Common myeloid progenitor, CD34-positive (primary cell): Measurements from ENCODE around the gene B4GALT3.

Source experiments
- CTCF ChIA-PET: fragments of 350-600 bp; sonication (Branson Sonifier 250); formaldehyde crosslinking; loops from one replicate; lab custom pipeline; 2021; ENCODE audit warnings: antibody characterized with exemption; lab: Charles Lee
- POLR2A ChIA-PET: fragments of 350-600 bp; sonication (Branson Sonifier 250); formaldehyde crosslinking; loops from one replicate; lab custom pipeline; 2021; ENCODE audit warnings: antibody characterized with exemption; lab: Charles Lee
- DNase-seq, 3 donors: peaks; one replicate each; pipeline versions ENCODE4 v3.0.0 to v3.0.0-alpha.2; 2013
- H3K27ac ChIP-seq, 2 experiments: 1 replicate in 1 of 2; 2 replicates in 1 of 2; pipeline ENCODE4 v1.7.0; 2013; ENCODE audit warnings: inconsistent platforms in 2 of 2, low read length in 2 of 2, mild to moderate bottlenecking in 2 of 2, low read depth in 1 of 2, moderate library complexity in 1 of 2; ENCODE audit not compliant: severe bottlenecking in 2 of 2, insufficient read depth in 1 of 2, poor library complexity in 1 of 2
- H3K27me3 ChIP-seq, 5 experiments: replicated peaks in 2 of 5; 1 replicate in 3 of 5; 2 replicates in 2 of 5; pipeline versions ENCODE4 v1.6.1 to v1.7.0; 2013; ENCODE audit warnings: low read length in 4 of 5, mild to moderate bottlenecking in 2 of 5, moderate library complexity in 2 of 5, inconsistent platforms in 1 of 5; ENCODE audit not compliant: insufficient read depth in 5 of 5, control insufficient read depth in 4 of 5
- H3K36me3 ChIP-seq, 4 experiments: 1 replicate in 2 of 4; 2 replicates in 2 of 4; pipeline versions ENCODE4 v1.6.1 to v1.7.0; 2013; ENCODE audit warnings: low read length in 3 of 4, control low read depth in 1 of 4, mild to moderate bottlenecking in 1 of 4; ENCODE audit not compliant: control insufficient read depth in 4 of 4, insufficient read depth in 4 of 4
- H3K4me1 ChIP-seq, 4 experiments: 1 replicate in 3 of 4; 2 replicates in 1 of 4; pipeline versions ENCODE4 v1.6.1 to v1.7.1; 2013; ENCODE audit warnings: low read length in 3 of 4, mild to moderate bottlenecking in 3 of 4, control low read depth in 1 of 4, inconsistent platforms in 1 of 4, moderate library complexity in 1 of 4; ENCODE audit not compliant: control insufficient read depth in 4 of 4, insufficient read depth in 4 of 4; ENCODE audit errors: control extremely low read depth in 1 of 4
- H3K4me3 ChIP-seq, 7 experiments: 1 replicate in 4 of 7; 2 replicates in 3 of 7; pipeline versions ENCODE4 v1.5.1 to v1.7.0; 2013; ENCODE audit warnings: mild to moderate bottlenecking in 7 of 7, low read length in 6 of 7, moderate library complexity in 6 of 7, inconsistent platforms in 2 of 7, low read depth in 2 of 7, control low read depth in 1 of 7; ENCODE audit not compliant: insufficient read depth in 4 of 7, control insufficient read depth in 1 of 7; ENCODE audit errors: extremely low read depth in 1 of 7
- H3K9me3 ChIP-seq, 5 experiments: 1 replicate in 4 of 5; 2 replicates in 1 of 5; pipeline versions ENCODE4 v1.6.1 to v1.7.1; 2013; ENCODE audit warnings: low read length in 4 of 5, mild to moderate bottlenecking in 2 of 5, inconsistent platforms in 1 of 5, low read depth in 1 of 5, moderate library complexity in 1 of 5; ENCODE audit not compliant: control insufficient read depth in 4 of 5, insufficient read depth in 2 of 5; ENCODE audit errors: control extremely low read depth in 1 of 5
- WGBS: methylation state at CpG from one replicate; pipeline ENCODE4 v1.1.5; 2013; ENCODE audit not compliant: insufficient coverage; 5-methylcytosine and 5-hydroxymethylcytosine counted together

Gene B4GALT3

GRCh38 chr1:161164901-161165610 lies 12.3 kb downstream of the B4GALT3 start:
- peaks cover 5 to 56% (median 33%) of the 10 kb centered on the region in 4 experiments for H3K36me3 ChIP-seq
- H3K27ac ChIP-seq = peak overlapping the region; percentile 97 to 98
- no peaks in the 10 kb centered on the region for H3K27me3 ChIP-seq
- H3K4me3 ChIP-seq = peak overlapping the region in 5 of 7 experiments; percentile 74 to 91 (median 77)
- no peak for DNase-seq
- peaks cover 3 to 37% (median 31%) of the 10 kb centered on the region in 4 experiments for H3K4me1 ChIP-seq
- POLR2A ChIA-PET = interaction anchor here (0.6 to 1.8 kb wide), 4 partner anchors 12 to 144 kb away, joined by 3 to 12 read pairs (median 4); partner anchors contain the start of genes B4GALT3, DEDD, F11R and UFC1
- CTCF ChIA-PET = interaction anchor here (0.8 to 6.1 kb wide), 19 partner anchors 7 to 217 kb away, joined by 3 to 45 read pairs (median 6); partner anchors contain the start of genes ADAMTS4, B4GALT3, CFAP126 and KLHDC9
- H3K9me3 ChIP-seq = no peaks in the 10 kb centered on the region
- 100% methylated on average over 10 of the region's 14 CpGs for WGBS

GRCh38 chr1:161163793-161164192 lies 13.5 kb downstream of the B4GALT3 start:
- no peak for DNase-seq
- POLR2A ChIA-PET = no interaction called here
- H3K4me3 ChIP-seq = no peak overlapping the region
- 100% methylated on average over 4 of the region's 5 CpGs for WGBS
- peaks cover 0 to 52% (median 22%) of the 10 kb centered on the region in 4 experiments for H3K36me3 ChIP-seq
- no peaks in the 10 kb centered on the region for H3K27me3 ChIP-seq
- H3K27ac ChIP-seq = peak overlapping the region in 1 of 2 experiments; percentile 98
- H3K4me1 ChIP-seq = peaks cover 3 to 44% (median 39%) of the 10 kb centered on the region in 4 experiments
- CTCF ChIA-PET = interaction anchor here (2.2 to 6.1 kb wide), 3 partner anchors 9 to 14 kb away, joined by 10 to 45 read pairs (median 12); partner anchors contain the start of genes B4GALT3 and UFC1
- H3K9me3 ChIP-seq = no peaks in the 10 kb centered on the region

DNA sequence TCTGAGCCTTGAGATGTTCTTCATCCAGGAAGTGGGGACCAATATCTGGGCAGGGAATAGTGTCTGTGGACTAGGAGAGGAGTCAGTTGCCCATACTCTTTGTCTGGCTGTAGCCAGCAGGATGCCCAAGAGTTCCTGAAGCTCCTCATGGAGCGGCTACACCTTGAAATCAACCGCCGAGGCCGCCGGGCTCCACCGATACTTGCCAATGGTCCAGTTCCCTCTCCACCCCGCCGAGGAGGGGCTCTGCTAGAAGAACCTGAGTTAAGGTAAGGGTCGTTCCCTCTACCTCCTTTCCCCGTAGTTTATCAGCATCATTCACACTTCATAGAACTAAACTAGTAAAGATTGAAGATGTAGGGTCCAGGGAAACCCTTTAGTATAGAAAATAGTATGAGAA lies 14.5 kb downstream of the B4GALT3 start:
- Histone ChIP-seq H3K4me1 (peaks cover 3 to 48% (median 42%) of the 10 kb centered on the region in 4 experiments), H3K36me3 (peaks cover 3 to 57% (median 25%) of the 10 kb centered on the region in 4 experiments)
- WGBS = 91% methylated on average over 5 of the region's 10 CpGs

DNA sequence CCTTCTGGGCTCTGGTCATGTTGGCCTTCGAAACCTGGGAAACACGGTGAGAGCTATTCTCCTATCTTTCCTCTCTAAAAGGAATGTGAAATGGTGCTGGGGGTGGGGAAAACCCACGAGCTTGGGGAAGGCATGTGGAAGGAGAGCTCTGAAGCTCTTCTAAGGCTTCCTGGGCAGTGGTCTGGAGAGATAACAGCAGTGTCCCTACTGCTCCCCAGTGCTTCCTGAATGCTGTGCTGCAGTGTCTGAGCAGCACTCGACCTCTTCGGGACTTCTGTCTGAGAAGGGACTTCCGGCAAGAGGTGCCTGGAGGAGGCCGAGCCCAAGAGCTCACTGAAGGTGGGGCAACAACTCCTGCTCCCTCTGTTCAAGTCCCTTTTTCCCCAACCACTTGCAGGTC lies 15.3 kb downstream of the B4GALT3 start:
- peaks cover 8 to 62% (median 30%) of the 10 kb centered on the region in 4 experiments for H3K36me3 ChIP-seq
- 93% methylated on average over 5 of the region's 7 CpGs for WGBS
- CTCF ChIA-PET = interaction anchor here (1.1 to 1.7 kb wide), 5 partner anchors 9 to 152 kb away, joined by 3 to 12 read pairs (median 3); partner anchors contain the start of genes ADAMTS4, ARHGAP30 and SDHC
- no peak for DNase-seq
- H3K4me3 ChIP-seq = no peak overlapping the region
- H3K4me1 ChIP-seq = peaks cover 0 to 45% (median 39%) of the 10 kb centered on the region in 4 experiments
- H3K9me3 ChIP-seq = no peaks in the 10 kb centered on the region
- POLR2A ChIA-PET = no interaction called here
- no peaks in the 10 kb centered on the region for H3K27me3 ChIP-seq
- H3K27ac ChIP-seq = peak overlapping the region in 1 of 2 experiments; percentile 28

More for the DNA sequence above, 14.5 kb downstream of the B4GALT3 start:
- no peak overlapping the region for H3K27ac ChIP-seq
- CTCF ChIA-PET = interaction anchor here (1.1 to 1.7 kb wide), 4 partner anchors 9 to 92 kb away, joined by 3 to 12 read pairs (median 4); partner anchors contain the start of genes ADAMTS4 and ARHGAP30
- DNase-seq = no peak
- no peaks in the 10 kb centered on the region for H3K27me3 ChIP-seq
- no peaks in the 10 kb centered on the region for H3K9me3 ChIP-seq
- POLR2A ChIA-PET = no interaction called here
- H3K4me3 ChIP-seq = no peak overlapping the region

DNA sequence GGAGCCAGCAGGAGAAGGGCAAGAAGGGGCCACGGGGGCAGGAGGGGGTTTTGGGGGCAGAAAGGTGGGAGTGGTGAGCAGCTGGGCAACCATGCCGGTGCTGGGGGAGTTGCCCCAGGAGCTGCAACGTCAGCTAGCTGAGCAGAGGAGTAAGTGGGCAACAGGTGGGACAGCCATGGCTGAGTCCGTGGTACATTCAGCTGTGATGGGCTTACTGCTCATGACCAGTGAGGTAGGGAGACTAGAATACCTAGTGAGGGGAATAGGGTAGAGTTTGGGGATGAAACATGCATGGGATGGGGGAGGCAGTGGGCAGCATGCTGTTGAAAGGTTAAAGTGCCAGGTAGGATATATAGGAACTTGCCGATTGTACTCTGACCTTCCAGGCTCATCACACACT lies 15.7 kb downstream of the B4GALT3 start:
- POLR2A ChIA-PET = no interaction called here
- Histone ChIP-seq H3K27me3 (no peaks in the 10 kb centered on the region), H3K4me3 (no peak overlapping the region), H3K27ac (peak overlapping the region in 1 of 2 experiments; percentile 90), H3K36me3 (peaks cover 8 to 66% (median 32%) of the 10 kb centered on the region in 4 experiments), H3K4me1 (peaks cover 0 to 41% (median 35%) of the 10 kb centered on the region in 4 experiments), H3K9me3 (no peaks in the 10 kb centered on the region)
- CTCF ChIA-PET = interaction anchor here (1.1 to 1.7 kb wide), 5 partner anchors 10 to 152 kb away, joined by 3 to 12 read pairs (median 3); partner anchors contain the start of genes ADAMTS4, ARHGAP30 and SDHC
- 96% methylated on average over 4 of the region's 5 CpGs for WGBS
- no peak for DNase-seq

DNA sequence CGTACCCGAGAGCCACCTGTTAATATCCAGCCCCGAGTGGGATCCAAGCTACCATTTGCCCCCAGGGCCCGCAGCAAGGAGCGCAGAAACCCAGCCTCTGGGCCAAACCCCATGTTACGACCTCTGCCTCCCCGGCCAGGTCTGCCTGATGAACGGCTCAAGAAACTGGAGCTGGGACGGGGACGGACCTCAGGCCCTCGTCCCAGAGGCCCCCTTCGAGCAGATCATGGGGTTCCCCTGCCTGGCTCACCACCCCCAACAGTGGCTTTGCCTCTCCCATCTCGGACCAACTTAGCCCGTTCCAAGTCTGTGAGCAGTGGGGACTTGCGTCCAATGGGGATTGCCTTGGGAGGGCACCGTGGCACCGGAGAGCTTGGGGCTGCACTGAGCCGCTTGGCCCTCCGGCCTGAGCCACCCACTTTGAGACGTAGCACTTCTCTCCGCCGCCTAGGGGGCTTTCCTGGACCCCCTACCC lies 16.6 kb downstream of the B4GALT3 start:
- no peak overlapping the region for H3K4me3 ChIP-seq
- DNase-seq = no peak
- H3K27ac ChIP-seq = peak overlapping the region in 1 of 2 experiments; percentile 90
- ChIA-PET POLR2A (no interaction called here), CTCF (no interaction called here)
- no peaks in the 10 kb centered on the region for H3K9me3 ChIP-seq
- H3K4me1 ChIP-seq = peaks cover 0 to 33% (median 27%) of the 10 kb centered on the region in 4 experiments
- no peaks in the 10 kb centered on the region for H3K27me3 ChIP-seq
- peaks cover 8 to 66% (median 33%) of the 10 kb centered on the region in 4 experiments for H3K36me3 ChIP-seq
- 98% methylated on average over 22 of the region's 22 CpGs for WGBS
